K562 (cell line): ENCODE results near the gene REG4. TPM values are rescaled to one million over a fixed set of nuclear protein-coding genes. Genes with fewer than 3 reads are reported as not detected.

Experiments
- ATAC-seq: fragments of 200-7000 bp; cut with Tn5 transposase; 3 replicates; pipeline ENCODE4 v1.9.1; 2020; ENCODE audit warnings: moderate library complexity
- BruUV-seq: library from RNA; stranded (reverse); fragments of 400-500 nt; replicated peaks from 2 replicates; lab custom pipeline; 2021; lab: Mats Ljungman, UMichigan
- CTCF ChIA-PET: fragments of 300-600 bp; formaldehyde crosslinking; extraction: SDS; loops from one replicate; lab custom pipeline; 2021; ENCODE audit warnings: low intra/inter-chr PET ratio; lab: Yijun Ruan, JAX
- POLR2A ChIA-PET: fragments of 300-600, 350-650 bp; sonication (Branson Sonifier 250); formaldehyde crosslinking; extraction: SDS; loops from one replicate; lab custom pipeline; 2021; ENCODE audit warnings: antibody characterized with exemption, inconsistent platforms; lab: Yijun Ruan, JAX
- DNase-seq, 4 experiments: peaks; one replicate each; pipeline versions ENCODE4 v3.0.0 to v3.0.0-alpha.2; 2011 to 2018; ENCODE audit warnings: low spot score in 3 of 4, mixed read lengths in 3 of 4; ENCODE audit errors: extremely low read depth in 1 of 4
- FAIRE-seq: peaks from 2 replicates; lab custom pipeline; 2011; peaks lifted over from hg19 to GRCh38; lab: Jason Lieb, UNC
- H2AFZ ChIP-seq: 2 replicates; pipeline ENCODE4 v1.6.0; 2011; ENCODE audit warnings: low read depth, low read length, control low read depth, inconsistent platforms
- H3K27ac ChIP-seq: fragments of 200-600 bp; 3 replicates; pipeline ENCODE4 v1.8.0; 2011; ENCODE audit warnings: low read depth, mild to moderate bottlenecking, control low read depth, inconsistent platforms, low read length, moderate library complexity, mixed read lengths; ENCODE audit errors: extremely low read depth
- H3K27me3 ChIP-seq, 2 experiments: fragments of 300-600 bp in 1 of 2; 2 replicates in 1 of 2; 3 replicates in 1 of 2; pipeline versions ENCODE4 v1.6.0 to v1.8.0; 2011; ENCODE audit warnings: inconsistent platforms in 2 of 2, low read length in 2 of 2, mild to moderate bottlenecking in 1 of 2, mixed read lengths in 1 of 2, moderate library complexity in 1 of 2; ENCODE audit not compliant: control insufficient read depth in 2 of 2, insufficient read depth in 2 of 2
- H3K36me3 ChIP-seq: fragments of 300-600 bp; 3 replicates; pipeline ENCODE4 v1.8.0; 2011; ENCODE audit warnings: mild to moderate bottlenecking, low read length, inconsistent platforms; ENCODE audit not compliant: control insufficient read depth, insufficient read depth
- H3K4me1 ChIP-seq, 2 experiments: fragments of 200-600 bp in 1 of 2; replicated peaks in 1 of 2; 2 replicates in 1 of 2; 3 replicates in 1 of 2; pipeline versions ENCODE4 v1.5.1 to v1.8.0; 2011; ENCODE audit warnings: inconsistent platforms in 2 of 2, low read length in 2 of 2, mild to moderate bottlenecking in 1 of 2, mixed read lengths in 1 of 2, moderate library complexity in 1 of 2; ENCODE audit not compliant: control insufficient read depth in 2 of 2, insufficient read depth in 2 of 2
- H3K4me2 ChIP-seq: 2 replicates; pipeline ENCODE4 v1.6.1; 2011; ENCODE audit warnings: low read length, control low read depth, inconsistent platforms, mixed read lengths; ENCODE audit not compliant: insufficient read depth
- H3K4me3 ChIP-seq: fragments of 200-600 bp; sonication (generic), shearing (Covaris generic); 2 replicates; pipeline ENCODE4 v1.5.1; 2016; ENCODE audit warnings: control low read depth, inconsistent platforms
- H3K79me2 ChIP-seq: fragments of 200-600 bp; 3 replicates; pipeline ENCODE4 v1.8.0; 2011; ENCODE audit warnings: low read length, inconsistent platforms; ENCODE audit not compliant: control insufficient read depth, insufficient read depth
- H3K9ac ChIP-seq, 2 experiments: 2 replicates each; pipeline versions ENCODE4 v1.6.0 to v1.6.1; 2011; ENCODE audit warnings: low read depth in 2 of 2, low read length in 2 of 2, control low read depth in 1 of 2, inconsistent platforms in 1 of 2, mild to moderate bottlenecking in 1 of 2, mixed read lengths in 1 of 2; ENCODE audit not compliant: insufficient read depth in 1 of 2
- H3K9me1 ChIP-seq: one replicate; pipeline ENCODE4 v1.6.0; 2011; ENCODE audit warnings: inconsistent platforms, mild to moderate bottlenecking, low read length, moderate library complexity; ENCODE audit not compliant: control insufficient read depth, insufficient read depth
- H3K9me3 ChIP-seq: replicated peaks from 2 replicates; pipeline ENCODE4 v1.5.1; 2011; ENCODE audit warnings: low read depth, low read length, inconsistent platforms; ENCODE audit not compliant: control insufficient read depth, insufficient read depth
- H4K20me1 ChIP-seq: replicated peaks from 2 replicates; pipeline ENCODE4 v1.6.1; 2011; ENCODE audit warnings: low read length, inconsistent platforms, mixed read lengths; ENCODE audit not compliant: control insufficient read depth, insufficient read depth
- BCL6 ChIP-seq: fragments of 250-450 bp; sonication (Bioruptor Pico); IDR thresholded peaks from 2 replicates; pipeline ENCODE4 v1.4.0; 2020
- CBFA2T3 ChIP-seq: fragments of 450-650 bp; IDR thresholded peaks from 2 replicates; pipeline ENCODE4 v1.6.1; 2017
- CBX5 ChIP-seq: IDR thresholded peaks from 2 replicates; pipeline ENCODE4 v1.6.1; 2014; ENCODE audit warnings: low read depth, borderline replicate concordance
- DACH1 ChIP-seq: fragments of 450-650 bp; IDR thresholded peaks from 2 replicates; pipeline ENCODE4 v1.6.1; 2018; ENCODE audit not compliant: partially characterized antibody
- ELF4 ChIP-seq: fragments of 450-650 bp; formaldehyde crosslinking; IDR thresholded peaks from 2 replicates; pipeline ENCODE4 v1.4.0; 2022; ENCODE audit warnings: missing genetic modification characterization
- ETV5 ChIP-seq: sonication (generic); formaldehyde crosslinking; IDR thresholded peaks from 2 replicates; pipeline ENCODE4 v1.4.0; 2020; ENCODE audit warnings: low read depth, mild to moderate bottlenecking, missing genetic modification reagents
- FOSL1 ChIP-seq: fragments of 200-800 bp; sonication (Bioruptor generic); conservative IDR thresholded peaks from 2 replicates; pipeline ENCODE4 v1.6.1; 2016; ENCODE audit warnings: missing genetic modification characterization, missing compliant biosample characterization
- HDAC1 ChIP-seq, 2 experiments: fragments of 450-650 bp; IDR thresholded peaks; 2 replicates each; pipeline ENCODE4 v1.6.1; 2016 to 2017; ENCODE audit warnings: inconsistent platforms in 1 of 2, mild to moderate bottlenecking in 1 of 2, moderate library complexity in 1 of 2
- JUN ChIP-seq, 2 experiments: sonication (generic) in 1 of 2; formaldehyde crosslinking in 1 of 2; IDR thresholded peaks; 2 replicates each; pipeline versions ENCODE4 v1.6.1 to v1.8.0; 2012 to 2022; ENCODE audit warnings: borderline replicate concordance in 2 of 2, mild to moderate bottlenecking in 2 of 2, improper control_type of control experiment in 1 of 2, low read depth in 1 of 2, low read length in 1 of 2, missing genetic modification reagents in 1 of 2
- JUND ChIP-seq, 2 experiments: IDR thresholded peaks; 2 replicates in 1 of 2; 3 replicates in 1 of 2; pipeline ENCODE4 v1.6.1; 2011; ENCODE audit warnings: borderline replicate concordance in 2 of 2, low read depth in 2 of 2, low read length in 2 of 2, improper control_type of control experiment in 1 of 2, missing biosample characterization in 1 of 2, missing genetic modification characterization in 1 of 2, missing genetic modification reagents in 1 of 2
- KHSRP ChIP-seq: fragments of 450-650 bp; IDR thresholded peaks from 2 replicates; pipeline ENCODE4 v1.6.1; 2017
- MLLT1 ChIP-seq, 2 experiments: fragments of 450-650 bp; IDR thresholded peaks; 2 replicates each; pipeline ENCODE4 v1.6.1; 2016
- NCOA2 ChIP-seq, 2 experiments: fragments of 450-650 bp; IDR thresholded peaks; 2 replicates each; pipeline ENCODE4 v1.6.1; 2018; ENCODE audit warnings: mild to moderate bottlenecking in 2 of 2, moderate library complexity in 1 of 2; ENCODE audit not compliant: partially characterized antibody in 2 of 2
- TRIM28 ChIP-seq: fragments of 450-650 bp; IDR thresholded peaks from 2 replicates; pipeline ENCODE4 v1.6.1; 2017
- ZBTB11 ChIP-seq, 3 experiments: fragments of 200-800 bp in 1 of 3; fragments of 250-450 bp in 1 of 3; fragments of 450-650 bp in 1 of 3; sonication (Bioruptor Pico) in 1 of 3; sonication (Bioruptor generic) in 1 of 3; formaldehyde crosslinking in 1 of 3; IDR thresholded peaks; 2 replicates each; pipeline versions ENCODE4 v1.6.1 to v1.8.0; 2016 to 2022; ENCODE audit warnings: mild to moderate bottlenecking in 2 of 3, missing genetic modification characterization in 2 of 3, missing compliant biosample characterization in 1 of 3, moderate library complexity in 1 of 3
- WGBS: fragments of 100-300 bp; shearing (Covaris generic); methylation state at CpG from one replicate; pipeline ENCODE4 v1.1.6; 2016; ENCODE audit warnings: low coverage, mixed read lengths; ENCODE audit not compliant: insufficient coverage; ENCODE audit errors: missing lambda C conversion rate; 5-methylcytosine and 5-hydroxymethylcytosine counted together
- in situ Hi-C: fragments of 300-500 bp; cut with MboI; formaldehyde crosslinking; loops from 4 replicates; pipeline ENCODE4 v1.15.0; 2018; ENCODE audit warnings: inconsistent platforms, mixed read lengths
- intact Hi-C: fragments of 100-400 bp; cut with micrococcal nuclease; formaldehyde crosslinking; loops from 2 replicates; pipeline ENCODE4 v1.14.2; 2022
- polyA plus RNA-seq, 8 experiments: library from polyadenylated mRNA; depleted of rRNA in 4 of 8; stranded (reverse) in 5 of 8; unstranded in 3 of 8; fragments of >200 nt; fragmentation: Nextera tagmentation in 2 of 8; fragmentation: Illumina TruSeq in 1 of 8; extraction: Ambion mirVana in 2 of 8; extraction: Trizol in 1 of 8; gene quantifications; 2 replicates each; pipeline versions ENCODE4 v1.2.1 to v1.2.3, GENCODE V29; 2011 to 2014; ENCODE audit warnings: inconsistent platforms in 1 of 8, missing spikeins in 1 of 8
- total RNA-seq, 7 experiments: library from RNA; depleted of rRNA in 6 of 7; stranded (reverse); fragments of >200 nt in 6 of 7; fragmentation: Illumina TruSeq in 2 of 7; extraction: Trizol in 2 of 7; gene quantifications; 2 replicates each; pipeline versions ENCODE4 v1.2.1 to v1.2.3, GENCODE V29; 2011 to 2021; ENCODE audit warnings: low replicate concordance in 1 of 7

REG4 gene
- total and polyA plus RNA-seq, 9 of the 15 experiments (the other 6 are each of a cell fraction or from before 2014, with no cell fraction given): not detected

DNA sequence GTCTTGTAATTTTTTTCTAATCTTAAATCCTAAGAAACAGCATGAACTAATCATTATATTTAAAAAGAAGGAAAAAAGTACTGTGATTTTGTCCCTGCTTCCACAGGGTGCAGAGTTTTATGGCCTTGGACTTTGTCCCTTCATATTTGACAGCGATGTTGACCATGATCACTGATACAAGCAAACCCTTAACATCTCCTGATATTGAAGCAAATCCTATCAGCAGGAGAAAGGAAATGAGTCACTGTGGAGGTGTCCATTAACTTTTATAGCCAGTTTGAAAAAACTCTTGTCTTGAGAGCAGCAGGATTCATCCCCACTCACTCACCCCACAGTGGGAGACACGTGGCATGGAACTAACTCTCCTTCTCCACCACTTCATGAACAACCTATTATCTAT, 5.1 kb upstream of the REG4 start:
- FAIRE-seq (no peak), ATAC-seq (no peak), DNase-seq (peak in 1 of 4 experiments; percentile 24)
- in situ Hi-C loops (no loop called here), intact Hi-C loops (no loop called here)
- Histone ChIP-seq H3K4me1 (peaks cover 0 to 17% of the 10 kb centered on the region in 2 experiments; a peak in 2 of 5 replicates), H2AFZ (no peak overlapping the region), H3K79me2 (no peaks in the 10 kb centered on the region), H3K9me1 (no peaks in the 10 kb centered on the region), H3K4me3 (no peak overlapping the region), H4K20me1 (no peaks in the 10 kb centered on the region), H3K4me2 (no peak overlapping the region), H3K27me3 (peaks cover 0 to 4% of the 10 kb centered on the region in 2 experiments; a peak in 3 of 5 replicates), H3K9me3 (no peaks in the 10 kb centered on the region), H3K36me3 (no peaks in the 10 kb centered on the region), H3K27ac (no peak overlapping the region), H3K9ac (no peak overlapping the region)
- ChIA-PET CTCF (no interaction called here), POLR2A (interaction anchor here (0.9 kb wide), 1 partner anchor 58 kb away, joined by 4 read pairs; no protein-coding TSS in a partner anchor)
- TF ChIP-seq JUND (IDR thresholded peaks at IDR 0.05; ENCODE audit: borderline replicate concordance, low read depth, low read length) (peak; percentile 58; the same call in 1 of the 2 replicates), JUND (tag; IDR thresholded peaks at IDR 0.05; ENCODE audit: borderline replicate concordance, low read depth, low read length) (no peak; the same call in 2 of the 3 replicates), CBX5 (no peak), JUN (IDR thresholded peaks at IDR 0.05; ENCODE audit: borderline replicate concordance, low read depth, low read length) (0 out of 2 replicates have a peak, but pooled peaks have one; percentile 11), JUN (CRISPR knock-in tag; IDR thresholded peaks at IDR 0.05; ENCODE audit: borderline replicate concordance) (no peak), MLLT1 (IDR thresholded peaks at IDR 0.05) (no peak), HDAC1 (IDR thresholded peaks at IDR 0.05) (no peak), TRIM28 (no peak), BCL6 (CRISPR knock-in tag) (no peak), DACH1 (no peak), ELF4 (CRISPR knock-in tag) (no peak), ETV5 (CRISPR knock-in tag) (no peak), CBFA2T3 (peak; percentile 13; the same call in 1 of the 2 replicates), ZBTB11 (CRISPR knock-in tag; IDR thresholded peaks at IDR 0.05) (no peak), NCOA2 (IDR thresholded peaks at IDR 0.05; ENCODE audit: partially characterized antibody in 2 of 2) (no peak), FOSL1 (peak; percentile 82), KHSRP (no peak)
- no TSS peak for BruUV-seq
- 0% methylated on average over 2 of the region's 2 CpGs for WGBS
